ENCODE data around the gene HDAC2. TPM values are rescaled to one million over a fixed set of nuclear protein-coding genes. Genes with fewer than 3 reads are reported as not detected.
A peak's percentile ranks its signal among the peaks of the same experiment; 100 is the strongest.

Gene HDAC2
- total and polyA plus RNA-seq, 2 donors (not counting 3 experiments of a cell fraction or from before 2014, with no cell fraction given) = 121 to 142 TPM

- BruUV-seq (replicated peaks) = no TSS peak
- H3K4me1 ChIP-seq (ENCODE audit: control insufficient read depth, extremely low read depth, insufficient read depth, low read length) = peaks cover 19% of the 10 kb centered on the region
- ChIA-PET CTCF (interaction anchor here (0.7 to 1.4 kb wide), 4 partner anchors 12 to 1145 kb away, joined by 3 to 5 read pairs (median 4); no protein-coding TSS in a partner anchor), POLR2A (no interaction called here)
- no peaks in the 10 kb centered on the region for H3K36me3 ChIP-seq (ENCODE audit: control insufficient read depth in 2 of 2, extremely low read depth in 1 of 2, insufficient read depth in 2 of 2, low read length in 2 of 2)
- H2AFZ ChIP-seq (ENCODE audit: low read depth, low read length) = no peak overlapping the region
- dilution Hi-C loops (cut with MboI; ENCODE audit: extremely low pct_ligation_motif_present, low sequenced_read_pairs) = loop anchor here (25.0 kb wide), 1 partner anchor 912 kb away; no protein-coding TSS in a partner anchor
- DNase-seq (ENCODE audit: low read depth, low spot score) (peak; percentile 69), FAIRE-seq (peak; percentile 28)
- H3K27me3 ChIP-seq (ENCODE audit: control insufficient read depth in 2 of 2, insufficient read depth in 2 of 2, low read length in 2 of 2) = no peaks in the 10 kb centered on the region
- no peak overlapping the region for H3K4me3 ChIP-seq (replicated peaks in 1 of 3; ENCODE audit: insufficient read depth in 1 of 3, low read depth in 1 of 3, low read length in 3 of 3)
- no peaks in the 10 kb centered on the region for H3K9me1 ChIP-seq (replicated peaks; ENCODE audit: control insufficient read depth, extremely low read depth, insufficient read depth, low read length)
- H3K9ac ChIP-seq (replicated peaks; ENCODE audit: extremely low read depth, insufficient read depth, low read length) = no peak overlapping the region
- intact Hi-C loops (cut with micrococcal nuclease) = no loop called here
- no peak overlapping the region for H3K4me2 ChIP-seq (ENCODE audit: insufficient read depth, low read length)
- H3K79me2 ChIP-seq (ENCODE audit: control insufficient read depth, insufficient read depth, low read length) = no peaks in the 10 kb centered on the region
- no peaks in the 10 kb centered on the region for H3K9me3 ChIP-seq (replicated peaks; ENCODE audit: control insufficient read depth, insufficient read depth, low read length)
- H4K20me1 ChIP-seq (replicated peaks; ENCODE audit: control insufficient read depth, extremely low read depth, insufficient read depth, low read length) = no peaks in the 10 kb centered on the region
- no peak overlapping the region for H3K27ac ChIP-seq (ENCODE audit: insufficient read depth, low read depth, low read length)
- TF ChIP-seq MYC (IDR thresholded peaks at IDR 0.05; ENCODE audit: low read depth, low read length) (no peak), POLR2A (IDR thresholded peaks at IDR 0.05; ENCODE audit: low read depth, low read length) (no peak), JUN (IDR thresholded peaks at IDR 0.05; ENCODE audit: borderline replicate concordance, insufficient read depth, insufficient read length, low read depth) (no peak), EZH2 (IDR thresholded peaks at IDR 0.05; ENCODE audit: borderline replicate concordance, low read depth, low read length, severe bottlenecking) (no peak), FOS (IDR thresholded peaks at IDR 0.05; ENCODE audit: borderline replicate concordance, insufficient read depth, low read length) (no peak), MAX (IDR thresholded peaks at IDR 0.05; ENCODE audit: insufficient read depth, insufficient read length) (no peak)
Measured at GRCh38 chr6:113924312-113924723, 46.6 kb downstream of the HDAC2 start.

DNA sequence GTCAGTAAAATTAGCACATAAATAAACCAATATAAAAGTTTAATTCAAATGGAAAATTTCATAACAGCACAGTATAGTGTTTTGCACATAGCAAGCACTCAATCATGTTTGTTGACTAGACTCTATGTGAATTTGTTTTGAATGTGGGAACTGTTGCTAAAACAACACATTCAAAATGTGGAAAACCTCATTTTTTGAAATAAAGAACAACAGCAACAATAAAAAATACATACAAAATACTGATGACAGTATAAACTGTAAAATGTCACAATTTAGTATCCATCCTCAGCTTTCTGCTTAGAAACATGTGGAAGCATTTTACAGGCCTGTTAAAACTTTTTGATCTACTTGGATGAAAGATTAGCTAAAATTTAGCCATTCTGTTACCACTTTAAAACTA is 47.4 kb downstream of the HDAC2 start:
- intact Hi-C loops (cut with micrococcal nuclease) = no loop called here
- no peaks in the 10 kb centered on the region for H3K9me3 ChIP-seq (replicated peaks; ENCODE audit: control insufficient read depth, insufficient read depth, low read length)
- H3K4me3 ChIP-seq (replicated peaks in 1 of 3; ENCODE audit: insufficient read depth in 1 of 3, low read depth in 1 of 3, low read length in 3 of 3) = no peak overlapping the region
- no peak for FAIRE-seq
- H2AFZ ChIP-seq (ENCODE audit: low read depth, low read length) = no peak overlapping the region
- H3K4me1 ChIP-seq (ENCODE audit: control insufficient read depth, extremely low read depth, insufficient read depth, low read length) = peaks cover 19% of the 10 kb centered on the region
- H3K9me1 ChIP-seq (replicated peaks; ENCODE audit: control insufficient read depth, extremely low read depth, insufficient read depth, low read length) = no peaks in the 10 kb centered on the region
- TF ChIP-seq POLR2A (IDR thresholded peaks at IDR 0.05; ENCODE audit: low read depth, low read length) (no peak), EZH2 (IDR thresholded peaks at IDR 0.05; ENCODE audit: borderline replicate concordance, low read depth, low read length, severe bottlenecking) (no peak)
- H3K36me3 ChIP-seq (ENCODE audit: control insufficient read depth in 2 of 2, extremely low read depth in 1 of 2, insufficient read depth in 2 of 2, low read length in 2 of 2) = no peaks in the 10 kb centered on the region
- H3K27ac ChIP-seq (ENCODE audit: insufficient read depth, low read depth, low read length) = no peak overlapping the region
- BruUV-seq (replicated peaks) = no TSS peak
- no peak for DNase-seq (ENCODE audit: low read depth, low spot score)
- no peaks in the 10 kb centered on the region for H3K27me3 ChIP-seq (ENCODE audit: control insufficient read depth in 2 of 2, insufficient read depth in 2 of 2, low read length in 2 of 2)
- H3K9ac ChIP-seq (replicated peaks; ENCODE audit: extremely low read depth, insufficient read depth, low read length) = no peak overlapping the region
- H4K20me1 ChIP-seq (replicated peaks; ENCODE audit: control insufficient read depth, extremely low read depth, insufficient read depth, low read length) = no peaks in the 10 kb centered on the region
- POLR2A ChIA-PET = no interaction called here
- H3K4me2 ChIP-seq (ENCODE audit: insufficient read depth, low read length) = no peak overlapping the region
- CTCF ChIA-PET = interaction anchor here (0.6 to 1.1 kb wide), 3 partner anchors 14 to 1144 kb away, joined by 3 to 5 read pairs (median 3); no protein-coding TSS in a partner anchor
- dilution Hi-C loops (cut with MboI; ENCODE audit: extremely low pct_ligation_motif_present, low sequenced_read_pairs) = loop anchor here (25.0 kb wide), 1 partner anchor 911 kb away; no protein-coding TSS in a partner anchor
- no peaks in the 10 kb centered on the region for H3K79me2 ChIP-seq (ENCODE audit: control insufficient read depth, insufficient read depth, low read length)

Data from endothelial cell of umbilical vein (primary cell).